GM19372 (cell line): ENCODE measurements around the gene LAMC3.

Experiments used
- ATAC-seq: cut with Tn5 transposase; IDR thresholded peaks from one replicate; pipeline ENCODE4 v1.9.1; 2021; ENCODE audit warnings: mild to moderate bottlenecking, low read depth, moderate library complexity; ENCODE audit not compliant: unreplicated experiment

The LAMC3 gene

DNA sequence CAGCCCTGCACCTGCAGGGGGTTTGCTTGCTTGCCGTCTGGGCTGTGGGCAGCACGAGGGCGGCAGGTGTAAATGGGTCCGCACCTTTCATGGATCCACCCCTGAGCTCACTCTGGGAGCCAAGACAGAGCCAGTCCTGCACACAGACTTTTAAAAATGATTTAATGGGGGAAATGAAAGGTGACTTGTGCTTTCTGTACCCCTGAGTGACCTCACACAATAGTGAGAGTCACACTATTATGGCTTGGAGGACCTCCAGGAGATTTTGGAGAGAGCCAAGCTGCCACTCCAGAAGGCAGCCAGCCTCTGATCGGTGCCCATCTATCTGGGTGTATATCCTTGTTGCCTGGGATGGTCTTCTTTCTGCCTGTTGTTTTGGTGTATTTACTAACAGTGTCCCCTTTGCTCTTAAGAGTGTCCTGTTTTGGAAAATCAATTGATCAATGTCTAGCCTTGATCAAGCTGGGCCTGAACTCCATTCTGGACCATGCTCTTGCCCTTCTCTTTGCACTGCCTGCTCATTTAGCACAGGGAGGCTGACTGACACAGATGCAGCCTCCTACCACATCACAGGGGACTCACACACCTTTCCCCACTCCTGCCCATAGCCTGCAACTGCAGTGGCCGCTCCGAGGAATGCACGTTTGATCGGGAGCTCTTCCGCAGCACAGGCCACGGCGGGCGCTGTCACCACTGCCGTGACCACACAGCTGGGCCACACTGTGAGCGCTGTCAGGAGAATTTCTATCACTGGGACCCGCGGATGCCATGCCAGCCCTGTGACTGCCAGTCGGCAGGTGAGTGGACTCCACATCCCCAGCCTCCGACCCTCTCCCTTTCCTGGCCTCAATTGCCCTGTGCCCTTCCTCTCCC is 29.5 kb downstream of the LAMC3 start:
- ATAC-seq: no peak

DNA sequence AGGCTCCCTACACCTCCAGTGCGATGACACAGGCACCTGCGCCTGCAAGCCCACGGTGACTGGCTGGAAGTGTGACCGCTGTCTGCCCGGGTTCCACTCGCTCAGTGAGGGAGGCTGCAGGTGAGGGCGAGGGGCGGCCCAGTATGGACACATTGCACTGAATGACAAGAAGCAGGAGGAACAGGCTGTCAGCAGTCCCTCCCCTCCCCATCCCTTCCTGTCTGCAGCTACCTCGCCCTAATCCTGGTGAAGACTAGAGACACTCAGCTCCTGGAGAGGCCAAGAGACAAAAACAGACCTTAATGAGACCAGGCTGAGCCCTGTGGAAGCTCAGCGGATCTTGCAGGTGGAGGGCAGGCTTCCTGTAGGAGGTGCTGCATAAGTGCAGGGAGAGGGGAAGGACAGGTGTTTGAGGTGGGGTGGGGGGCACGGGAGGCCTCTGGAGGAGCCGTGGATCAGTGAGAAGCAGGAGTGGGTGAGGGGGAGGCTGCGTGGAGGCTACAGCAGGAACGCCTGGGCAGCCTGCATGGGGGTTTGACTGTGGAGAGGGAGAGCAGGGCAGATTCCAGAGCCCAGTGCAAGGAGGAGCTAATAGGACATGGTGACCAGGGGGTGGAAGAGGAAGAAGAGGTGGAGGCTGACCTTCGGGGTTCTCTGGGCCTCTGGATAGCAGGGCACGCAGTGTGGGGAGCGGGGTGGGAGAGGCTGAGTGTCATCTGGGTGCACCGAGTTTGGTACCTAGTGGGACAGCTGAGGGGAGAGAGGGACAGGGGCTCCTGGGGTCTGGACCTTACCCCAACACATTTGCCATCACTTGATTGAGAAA is 30.4 kb downstream of the LAMC3 start:
- no peak for ATAC-seq

DNA sequence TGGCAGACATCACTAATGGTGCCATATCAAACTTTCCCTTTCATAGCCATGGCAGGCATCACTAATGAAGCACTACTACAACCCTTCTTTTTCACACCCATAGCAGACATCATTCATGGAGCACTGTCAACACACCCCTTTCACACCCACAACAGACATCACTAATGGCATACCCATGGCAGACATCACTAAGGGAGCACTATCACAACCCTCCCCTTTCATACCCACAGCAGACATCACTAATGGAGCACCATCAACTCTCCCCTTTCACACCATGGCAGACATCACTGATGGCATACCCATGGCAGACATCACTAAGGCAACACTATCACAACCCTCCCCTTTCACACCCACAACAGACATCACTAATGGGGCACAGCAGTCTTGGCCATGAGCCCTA is 33.7 kb downstream of the LAMC3 start:
- ATAC-seq: no peak

DNA sequence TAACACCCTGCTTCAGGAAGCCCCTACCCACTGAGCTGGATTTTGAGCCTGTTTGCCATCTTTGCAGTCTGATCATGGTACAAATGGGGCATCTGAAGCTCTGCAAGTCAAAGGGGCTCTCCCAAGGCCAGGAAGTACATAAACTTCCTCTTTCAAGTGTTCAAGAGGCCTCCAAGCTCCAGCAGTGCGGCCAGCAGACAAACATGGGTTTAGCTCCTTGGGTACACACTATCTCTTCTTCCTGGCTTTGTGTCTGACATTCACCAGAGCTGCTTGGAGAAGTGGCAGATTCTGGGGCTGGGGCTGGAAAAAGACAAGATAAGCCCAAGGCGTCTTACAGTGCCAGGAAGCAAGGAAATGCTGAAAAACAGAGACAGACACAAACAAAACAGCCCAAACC is 34.1 kb downstream of the LAMC3 start:
- no peak for ATAC-seq

DNA sequence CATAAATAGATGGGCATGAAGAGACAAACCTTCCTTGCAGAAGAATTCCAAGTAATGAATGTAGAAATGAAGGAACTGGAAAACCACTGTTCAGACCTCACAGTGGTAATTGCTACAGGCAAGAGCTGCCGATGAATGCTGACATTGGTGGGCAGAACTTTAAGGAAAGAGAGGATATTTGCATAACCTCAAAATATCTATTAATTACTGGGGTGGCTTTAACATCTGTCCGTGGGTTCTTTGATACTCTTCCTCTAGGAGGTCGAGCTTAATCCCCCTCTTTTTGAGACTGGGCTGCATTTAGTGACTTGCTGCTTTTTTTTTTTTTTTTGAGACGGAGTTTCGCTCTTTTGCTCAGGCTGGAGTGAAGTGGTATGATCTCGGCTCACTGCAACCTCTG is 34.7 kb downstream of the LAMC3 start:
- ATAC-seq: no peak

DNA sequence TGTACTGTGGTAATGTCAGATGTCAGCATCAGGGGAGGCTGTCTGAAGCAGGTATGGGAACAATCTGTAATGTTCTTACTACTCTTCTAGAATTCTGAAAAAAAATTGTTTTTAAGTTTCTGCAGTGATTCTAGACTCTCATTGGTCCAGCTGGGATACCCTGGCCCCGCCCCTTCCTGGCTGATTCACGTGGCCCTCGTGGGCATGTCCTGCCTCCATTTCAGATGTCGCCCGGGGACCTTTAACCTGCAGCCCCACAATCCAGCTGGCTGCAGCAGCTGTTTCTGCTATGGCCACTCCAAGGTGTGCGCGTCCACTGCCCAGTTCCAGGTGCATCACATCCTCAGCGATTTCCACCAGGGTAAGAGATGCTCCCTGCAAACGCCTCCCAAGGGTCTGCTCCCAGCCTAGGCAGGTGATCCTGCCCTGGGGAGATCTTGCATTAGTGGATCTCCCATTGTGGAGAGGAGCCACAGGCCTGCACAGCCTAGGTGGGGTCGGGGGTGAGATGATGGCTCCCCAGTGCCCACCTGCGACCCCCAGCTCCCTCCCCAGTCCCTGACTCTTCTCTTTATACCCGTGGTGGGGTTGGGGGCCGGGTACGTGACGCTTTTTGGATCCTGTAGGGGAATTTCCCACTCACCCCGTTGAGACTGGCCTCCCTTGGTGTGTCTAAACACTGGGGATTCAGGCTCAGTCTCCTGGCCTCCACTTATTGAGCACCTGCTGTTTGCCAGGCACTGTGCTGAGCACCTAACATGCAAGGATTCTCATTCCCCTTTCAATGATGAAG is 36.5 kb downstream of the LAMC3 start:
- ATAC-seq: no peak

DNA sequence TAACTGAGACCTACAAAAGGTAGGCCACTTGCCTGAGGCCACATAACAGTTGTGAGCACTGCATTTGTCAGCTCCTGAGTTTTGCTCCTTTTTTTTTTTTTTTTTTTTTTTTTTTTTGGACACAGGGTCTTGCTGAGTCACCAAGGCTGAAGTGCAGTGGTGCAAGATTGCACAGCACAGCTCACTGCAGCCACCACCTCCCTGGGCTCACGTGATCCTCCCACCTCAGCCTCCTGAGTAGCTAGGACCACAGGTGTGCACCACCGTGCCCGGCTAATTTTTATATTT is 37.1 kb downstream of the LAMC3 start:
- ATAC-seq: no peak

DNA sequence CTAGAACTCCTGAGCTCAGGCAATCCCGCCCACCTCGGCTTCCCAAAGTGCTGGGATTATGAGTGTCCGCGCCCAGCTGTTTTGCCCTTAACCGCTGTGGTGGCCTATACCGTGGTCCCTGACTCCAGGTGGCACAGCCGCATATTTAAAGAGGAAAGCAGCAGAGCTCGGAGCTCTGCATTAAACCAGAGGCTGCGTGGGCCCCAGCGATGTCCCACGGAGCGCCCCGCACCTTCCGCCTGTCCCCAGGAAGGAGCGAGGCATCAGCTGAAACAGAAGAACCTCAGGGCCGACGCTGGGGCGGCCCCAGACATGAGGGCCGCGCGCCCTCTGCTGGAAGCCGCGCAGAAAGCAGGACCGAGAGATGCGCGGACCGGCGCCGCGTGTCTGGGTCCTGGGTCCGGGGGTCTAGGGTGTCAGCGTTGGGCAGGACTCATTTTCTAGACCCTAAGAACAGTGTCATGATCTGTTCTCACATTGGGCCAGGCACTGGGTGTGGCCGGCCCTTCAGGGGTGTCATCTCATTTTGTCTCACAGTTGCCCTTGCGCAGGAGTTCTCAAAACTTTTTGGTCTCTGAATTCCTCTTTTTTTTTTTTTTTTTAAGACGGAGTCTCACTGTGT is 37.7 kb downstream of the LAMC3 start:
- ATAC-seq: no peak

DNA sequence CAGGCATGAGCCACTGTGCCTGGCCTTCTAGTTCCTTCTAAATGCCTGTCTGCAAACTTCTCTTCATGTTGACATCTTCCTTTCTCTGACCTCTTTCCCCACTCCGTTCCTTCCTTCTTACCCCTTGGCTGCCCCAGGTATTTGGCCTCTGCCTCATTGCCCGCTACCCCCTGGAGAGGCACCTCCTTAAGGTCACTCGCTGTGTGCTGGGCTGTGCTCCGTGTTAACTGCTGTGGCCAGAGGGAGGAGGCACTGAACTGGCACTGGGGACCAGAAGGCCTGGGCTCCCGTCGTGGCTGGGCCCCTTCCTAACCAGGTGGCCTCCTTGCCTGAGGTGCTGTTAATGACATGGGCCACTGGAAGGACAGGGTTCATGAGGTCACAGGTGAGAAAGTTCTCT is 39.4 kb downstream of the LAMC3 start:
- no peak for ATAC-seq

DNA sequence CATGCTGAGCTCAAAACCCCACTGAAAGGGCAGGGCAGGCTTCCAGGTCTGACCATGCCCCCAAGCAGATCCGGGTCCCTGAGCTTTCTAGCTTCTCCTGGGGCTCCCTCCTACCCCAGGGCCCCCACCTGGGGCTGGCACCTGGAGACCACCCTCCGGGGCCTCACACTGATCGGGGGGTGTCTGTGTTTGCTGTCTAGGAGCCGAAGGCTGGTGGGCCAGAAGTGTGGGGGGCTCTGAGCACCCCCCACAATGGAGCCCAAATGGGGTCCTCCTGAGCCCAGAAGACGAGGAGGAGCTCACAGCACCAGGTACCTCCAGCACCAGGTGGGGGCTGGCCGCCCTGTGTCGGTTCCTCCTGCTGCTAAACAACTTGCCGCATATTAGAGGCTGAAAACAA is 39.8 kb downstream of the LAMC3 start:
- no peak for ATAC-seq

DNA sequence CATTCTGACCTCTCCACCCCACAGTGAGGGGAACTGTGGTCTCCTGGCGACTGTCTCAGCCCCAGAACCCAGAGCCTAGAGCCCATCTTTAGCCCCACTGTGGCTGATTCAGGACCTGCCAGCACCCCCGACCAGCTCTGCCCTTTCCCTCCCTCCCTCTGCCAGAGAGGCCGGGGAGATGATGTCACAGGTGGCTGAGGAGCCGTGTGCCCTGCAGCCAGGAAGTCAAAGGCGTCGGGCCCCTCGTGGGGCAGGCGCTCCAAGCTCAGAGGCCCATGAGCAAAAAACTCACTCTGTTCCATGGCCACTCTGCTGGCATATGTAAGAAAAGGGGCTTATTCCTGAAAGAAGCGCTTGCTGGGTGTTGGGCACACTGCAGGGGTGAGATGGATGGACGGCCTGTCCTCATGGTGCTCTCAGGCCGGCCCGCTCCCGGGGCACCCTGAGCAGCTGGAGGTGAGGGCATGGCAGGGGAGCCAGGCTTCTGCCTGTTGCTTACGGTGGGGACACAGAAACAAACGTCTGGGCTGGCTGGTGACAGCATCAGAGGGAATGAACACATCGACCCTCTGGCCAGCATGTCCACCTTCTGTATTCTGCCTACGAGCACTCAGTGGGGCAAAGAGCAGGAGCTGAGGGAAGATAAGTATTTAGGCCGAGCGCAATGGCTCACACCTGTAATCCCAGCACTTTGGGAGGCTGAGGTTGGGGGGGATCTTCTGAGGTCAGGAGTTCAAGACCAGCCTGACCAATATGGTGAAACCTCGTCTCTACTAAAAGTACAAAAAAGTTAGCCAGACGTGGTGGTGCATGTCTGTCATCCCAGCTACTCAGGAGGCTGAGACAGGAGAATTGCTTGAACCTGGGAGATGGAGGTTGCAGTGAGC is 41.1 kb downstream of the LAMC3 start:
- no peak for ATAC-seq

DNA sequence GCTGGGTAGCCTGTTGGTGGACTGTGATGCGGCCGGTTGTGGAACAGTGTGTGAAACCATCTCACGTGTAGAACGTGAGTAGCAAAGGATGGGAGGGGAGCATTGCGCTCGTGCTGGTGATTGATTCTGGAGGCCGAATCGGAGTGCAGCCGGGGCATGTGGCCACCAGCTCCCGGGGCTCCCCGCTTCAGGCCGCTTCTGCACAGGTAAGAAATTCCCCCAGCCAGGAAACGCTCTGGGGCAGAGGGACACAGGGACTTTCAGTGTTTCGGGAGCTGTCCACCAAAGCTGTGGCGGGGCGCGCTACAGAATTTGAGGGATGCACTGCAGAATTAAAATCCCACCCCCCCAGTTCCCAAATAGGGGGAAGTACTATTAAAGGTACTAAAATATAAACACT is 41.9 kb downstream of the LAMC3 start:
- no peak for ATAC-seq

DNA sequence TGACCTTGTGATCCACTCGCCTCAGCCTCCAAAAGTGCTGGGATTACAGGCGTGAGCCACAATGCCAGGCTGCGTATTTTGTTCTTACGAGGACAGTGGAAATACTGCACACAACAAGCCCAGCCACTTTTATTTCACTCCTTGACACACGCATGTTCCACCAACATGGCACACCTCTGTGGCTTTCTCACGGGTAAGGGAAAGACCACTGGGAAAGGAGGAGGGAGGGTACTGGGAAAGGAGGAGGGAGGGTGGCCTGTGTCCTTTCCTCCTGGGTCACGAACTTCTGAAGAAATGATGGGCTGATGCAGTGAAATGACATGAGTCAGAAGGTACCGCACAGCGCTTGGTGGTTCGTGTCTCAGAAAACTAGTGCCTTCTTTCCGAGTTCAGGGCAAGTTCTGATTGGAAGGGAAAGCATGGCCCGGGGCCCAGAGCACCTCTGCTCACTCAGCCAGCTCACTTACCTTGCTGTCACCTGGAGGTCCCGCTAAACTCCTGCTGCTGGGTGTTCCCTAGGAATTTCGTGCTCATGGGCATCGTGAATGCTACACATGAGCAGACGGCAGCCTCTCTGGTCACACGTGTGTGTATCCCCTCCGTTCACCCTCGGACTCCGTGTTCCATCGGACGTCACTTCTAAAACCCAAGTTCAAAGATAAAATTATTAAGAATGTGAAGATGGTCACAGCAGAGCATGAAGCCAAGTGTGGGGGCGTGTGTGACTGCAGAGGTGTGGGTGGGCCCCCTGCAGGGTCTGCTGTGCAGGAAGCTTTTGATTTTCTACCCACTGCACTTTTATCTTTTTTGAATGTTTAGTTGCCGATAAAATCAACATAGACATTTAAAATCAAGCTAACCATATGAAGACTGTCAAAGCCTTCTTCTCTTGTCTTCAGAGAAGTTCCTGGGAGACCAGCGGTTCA is 42.9 kb downstream of the LAMC3 start:
- ATAC-seq: no peak

DNA sequence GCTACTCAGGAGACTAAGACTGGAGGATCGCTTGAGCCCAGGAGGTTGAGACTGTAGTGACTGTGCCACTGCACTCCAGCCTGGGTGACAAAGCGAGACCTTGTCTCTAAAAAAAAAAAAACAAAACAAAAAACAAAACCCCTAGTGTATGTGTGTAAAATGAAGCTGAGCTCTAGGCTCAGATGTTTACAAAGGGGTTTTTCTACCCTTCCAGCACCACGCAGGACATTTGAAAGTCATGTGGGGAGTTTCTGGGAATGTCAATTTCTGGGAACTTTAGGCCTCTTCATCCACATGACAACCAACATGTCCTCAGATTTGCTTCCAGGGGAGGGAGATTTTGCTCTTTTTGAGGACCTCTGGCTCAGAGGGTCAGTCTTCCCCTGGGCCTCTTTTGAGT is 44.9 kb downstream of the LAMC3 start:
- no peak for ATAC-seq

DNA sequence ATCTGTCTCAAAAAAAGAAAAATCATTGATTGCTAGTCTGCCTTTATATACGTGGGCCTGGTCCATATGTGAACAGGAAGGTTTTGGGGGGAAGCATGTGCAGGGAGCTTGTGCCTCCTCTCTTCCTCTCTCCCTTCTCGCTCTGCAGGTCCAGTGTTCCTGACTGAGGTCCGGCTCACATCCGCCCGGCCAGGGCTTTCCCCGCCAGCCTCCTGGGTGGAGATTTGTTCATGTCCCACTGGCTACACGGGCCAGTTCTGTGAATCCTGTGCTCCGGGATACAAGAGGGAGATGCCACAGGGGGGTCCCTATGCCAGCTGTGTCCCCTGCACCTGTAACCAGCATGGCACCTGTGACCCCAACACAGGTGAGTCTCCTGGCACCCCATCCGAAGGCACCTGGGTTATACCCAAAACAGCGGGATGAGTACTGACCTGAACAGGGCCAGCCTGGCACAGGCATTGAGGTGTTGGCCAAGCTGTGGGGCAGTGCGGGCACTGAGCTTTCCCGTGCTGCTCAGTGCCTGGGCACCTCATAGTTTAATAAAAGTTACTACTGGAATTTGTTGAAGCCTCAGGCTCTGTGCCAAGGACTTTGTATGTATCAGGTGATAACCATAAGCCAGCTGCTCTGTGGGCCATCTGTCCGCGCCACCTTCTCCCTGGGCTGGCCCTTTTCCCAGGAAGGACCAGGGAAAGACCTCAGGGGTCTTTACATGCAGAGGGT is 48.0 kb downstream of the LAMC3 start:
- ATAC-seq: no peak

DNA sequence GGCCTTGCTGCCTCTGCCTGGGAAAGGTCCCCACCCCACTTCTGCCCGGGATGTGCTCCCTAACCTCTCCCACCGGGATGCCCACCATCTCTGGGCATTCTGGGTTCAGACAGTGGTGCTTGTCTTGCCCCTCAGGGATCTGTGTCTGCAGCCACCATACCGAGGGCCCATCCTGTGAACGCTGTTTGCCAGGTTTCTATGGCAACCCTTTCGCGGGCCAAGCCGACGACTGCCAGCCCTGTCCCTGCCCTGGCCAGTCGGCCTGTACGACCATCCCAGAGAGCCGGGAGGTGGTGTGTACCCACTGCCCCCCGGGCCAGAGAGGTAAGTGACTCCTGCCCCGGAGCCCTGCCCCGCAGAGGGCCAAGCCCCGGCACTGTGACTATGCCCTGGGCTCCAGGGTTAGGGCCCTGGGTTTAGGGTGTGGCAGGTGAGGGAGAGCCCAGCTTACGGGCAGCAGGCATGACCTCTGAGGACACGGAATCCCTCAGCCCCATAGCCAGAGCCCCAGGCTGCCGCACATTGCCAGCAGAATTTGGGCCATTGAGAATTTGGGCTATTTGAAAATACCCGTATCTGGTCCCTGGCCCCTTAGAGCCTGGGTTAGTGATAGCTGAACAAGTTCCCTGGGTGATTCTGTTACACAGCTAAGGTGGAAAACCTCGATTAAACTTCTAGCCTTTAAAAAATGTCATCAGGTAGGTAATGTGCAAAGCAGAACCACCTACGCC is 52.1 kb downstream of the LAMC3 start:
- ATAC-seq: no peak

DNA sequence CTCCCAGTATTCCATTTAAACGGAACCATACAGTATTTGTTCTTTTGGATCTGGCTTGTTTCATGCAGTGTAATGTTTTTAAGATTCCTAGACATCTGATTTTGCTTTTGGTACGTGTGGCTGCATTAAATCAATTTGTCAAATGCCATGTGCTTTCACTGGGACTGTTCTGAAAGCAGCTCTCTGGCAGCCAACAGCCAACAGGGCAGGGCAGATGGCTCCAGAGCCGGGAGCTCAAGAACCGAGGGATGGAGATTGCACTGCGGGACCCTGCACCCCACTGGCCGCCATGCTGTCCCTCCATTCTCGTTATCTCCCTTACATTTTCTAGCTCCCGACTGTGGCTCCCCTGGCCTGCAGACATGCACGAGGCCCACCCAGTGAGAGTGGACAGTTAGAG is 54.0 kb downstream of the LAMC3 start:
- ATAC-seq: no peak
